GM19395 (cell line): ENCODE measurements around the gene WNT9B.

Source experiments
- ATAC-seq: cut with Tn5 transposase; IDR thresholded peaks from one replicate; pipeline ENCODE4 v1.9.1; 2021; ENCODE audit warnings: mild to moderate bottlenecking, moderate library complexity; ENCODE audit not compliant: unreplicated experiment

WNT9B gene

DNA sequence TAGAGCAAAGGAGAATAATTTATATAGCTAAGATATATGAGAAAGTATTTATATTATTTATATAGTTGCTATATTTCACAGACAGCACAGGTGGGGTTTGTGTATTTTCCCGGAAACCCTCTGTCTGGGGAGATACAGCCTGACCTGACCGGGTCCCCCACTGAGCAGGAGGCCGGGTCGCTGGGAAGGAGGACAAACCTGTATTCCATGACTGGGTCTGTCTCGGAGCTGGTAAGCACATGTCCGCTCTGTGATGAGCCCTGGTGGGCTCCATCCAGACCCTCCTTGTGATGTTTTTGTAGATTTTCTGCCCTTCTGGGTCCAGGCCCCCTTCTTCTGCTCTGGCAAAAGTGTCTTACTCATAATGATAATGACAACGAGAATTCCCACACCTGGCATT, 27.7 kb downstream of the WNT9B start:
- no peak for ATAC-seq

DNA sequence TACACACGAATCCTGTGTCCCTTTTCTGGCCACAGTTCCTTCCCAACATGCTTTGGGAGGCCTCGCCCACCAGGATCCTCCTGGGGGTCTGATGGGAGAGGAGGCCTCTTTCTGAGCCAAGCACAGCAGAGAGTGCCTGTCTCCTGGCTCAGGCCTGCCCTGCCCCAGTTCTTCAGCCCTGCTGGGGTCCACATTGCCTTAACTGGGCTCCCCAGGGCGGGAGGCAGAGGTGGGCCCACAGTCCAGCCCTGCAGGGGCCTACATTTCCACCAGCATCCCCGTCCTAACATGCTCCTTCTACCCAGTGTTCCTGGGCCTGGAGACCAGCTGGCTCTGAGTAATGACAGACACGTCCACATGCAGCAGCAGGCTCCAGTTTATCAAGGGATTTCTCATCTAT, 29.6 kb downstream of the WNT9B start:
- no peak for ATAC-seq

DNA sequence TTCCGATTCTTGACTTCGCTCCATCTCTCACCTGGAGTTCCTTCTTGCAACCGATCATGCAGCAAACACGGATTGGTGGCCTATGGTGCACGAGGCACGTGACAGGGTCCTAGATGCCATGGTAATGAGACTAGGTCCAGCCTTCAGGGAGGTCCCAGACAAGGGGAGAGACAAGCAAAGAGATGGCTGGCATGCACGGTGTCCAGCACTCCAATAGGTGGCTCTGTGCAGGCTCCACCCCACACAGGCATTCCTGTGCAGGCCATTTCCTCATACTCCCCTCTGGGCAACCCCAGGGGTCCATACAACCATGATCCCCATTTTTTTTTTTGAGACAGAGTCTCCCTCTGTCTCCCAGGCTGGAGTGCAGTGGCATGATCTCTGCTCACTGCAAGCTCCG, 31.3 kb downstream of the WNT9B start:
- no peak for ATAC-seq

DNA sequence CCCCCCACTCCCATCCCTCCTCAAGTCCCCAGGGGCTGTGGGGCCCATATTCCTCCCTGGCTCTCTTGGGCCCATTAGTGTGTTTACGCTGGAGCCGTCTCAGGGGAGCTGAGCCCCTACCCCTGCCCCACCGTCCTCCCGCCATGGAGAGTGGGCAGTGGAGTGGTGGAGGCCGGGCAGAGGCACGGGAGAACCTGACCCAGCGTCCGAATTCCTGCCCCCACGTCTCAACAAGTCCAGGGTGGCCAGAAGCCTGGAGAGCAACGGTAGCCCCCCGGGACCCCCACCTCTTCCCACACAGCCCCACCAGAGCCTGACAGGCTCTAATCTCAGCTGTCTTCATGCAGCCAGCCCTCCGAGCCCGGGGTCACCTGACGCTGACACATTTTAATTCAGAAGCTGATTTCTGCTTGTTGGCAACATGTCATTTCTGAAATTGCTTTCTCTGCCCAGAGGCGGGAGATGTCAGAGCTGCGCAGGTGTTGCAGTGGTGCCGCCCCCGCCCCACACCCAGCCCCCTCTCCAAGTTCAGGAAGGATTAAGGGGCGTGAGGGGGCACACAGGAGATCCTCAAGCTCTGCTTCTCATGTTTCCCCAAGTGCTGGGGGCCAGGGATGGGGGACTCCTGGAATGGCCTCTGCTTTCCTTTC, 32.6 kb downstream of the WNT9B start:
- ATAC-seq = no peak

DNA sequence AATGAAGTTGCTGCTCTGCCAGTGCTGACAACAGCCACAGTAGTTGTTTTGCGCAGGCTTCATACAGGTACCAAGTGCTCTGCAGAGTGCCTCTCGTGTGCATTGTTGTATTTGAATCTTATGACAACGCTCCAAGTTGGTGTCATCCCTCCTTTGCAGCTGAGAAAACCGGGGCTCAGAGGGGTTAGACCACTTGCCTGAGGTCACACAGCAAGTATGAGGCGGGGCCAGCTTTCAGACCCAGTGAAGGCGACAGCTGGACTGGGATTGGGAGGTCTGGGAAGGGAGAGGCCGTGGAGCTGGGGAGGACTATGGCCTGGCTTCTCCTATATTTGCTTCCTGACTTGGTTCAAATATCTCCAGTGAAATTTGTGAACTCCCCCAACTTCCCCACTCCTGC, 33.2 kb downstream of the WNT9B start:
- ATAC-seq = no peak

DNA sequence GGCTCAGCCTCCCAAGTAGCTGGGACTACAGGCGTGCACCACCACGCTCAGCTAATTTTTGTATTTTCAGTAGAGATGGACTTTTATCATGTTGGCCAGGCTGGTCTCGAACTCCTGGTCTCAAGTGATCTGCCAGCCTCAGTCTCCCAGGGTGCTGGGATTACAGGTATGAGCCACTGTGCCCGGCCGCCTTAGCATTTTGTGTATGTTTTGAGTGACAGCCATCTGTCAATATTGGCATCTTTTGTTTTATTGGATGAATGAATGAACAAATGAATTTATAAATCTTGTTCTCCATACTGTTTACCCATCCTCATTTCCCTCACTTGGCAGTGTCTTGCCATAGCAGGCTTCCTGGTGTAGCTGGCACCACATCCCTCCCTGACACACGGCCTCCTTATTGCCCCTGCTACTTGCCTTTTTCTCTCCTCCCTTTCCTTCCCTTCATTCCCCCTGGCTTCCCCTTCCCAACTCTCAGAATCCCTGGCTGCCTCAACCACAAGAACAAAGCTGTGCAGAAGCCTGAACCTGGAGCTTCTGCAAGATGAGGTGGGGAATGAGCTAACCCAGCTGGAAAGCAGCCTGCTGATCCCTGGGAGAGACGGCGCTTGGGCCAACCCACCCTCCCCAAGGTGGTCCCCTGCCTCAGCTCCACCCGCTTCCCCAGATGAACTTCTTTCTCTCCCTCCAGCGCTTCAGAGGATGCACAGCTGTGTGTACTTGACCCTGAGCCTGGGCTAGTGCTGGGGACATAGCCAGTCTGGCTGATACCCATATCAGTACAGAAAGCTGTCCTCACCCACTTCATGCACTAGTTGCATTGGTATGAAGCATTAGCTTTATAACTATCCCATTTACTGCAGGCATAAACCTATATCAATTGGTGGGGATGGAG, 34.3 kb downstream of the WNT9B start:
- ATAC-seq = no peak

DNA sequence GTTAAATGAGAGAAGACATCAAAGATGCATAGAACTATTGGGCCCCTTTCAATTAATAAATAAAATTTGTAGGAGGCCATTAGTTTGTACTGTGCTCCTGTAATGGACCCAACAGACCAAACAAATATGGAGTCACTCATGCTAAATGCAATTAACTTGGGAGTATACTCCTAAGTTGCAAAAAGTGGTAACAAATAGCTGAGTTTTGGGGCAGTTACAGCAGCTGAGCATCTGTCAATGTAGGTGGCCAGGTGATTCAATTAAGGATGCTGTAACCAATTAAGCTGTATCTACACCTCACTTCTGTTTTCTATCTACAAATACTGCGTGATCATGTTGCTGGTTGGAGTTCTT, 34.9 kb downstream of the WNT9B start:
- no peak for ATAC-seq

DNA sequence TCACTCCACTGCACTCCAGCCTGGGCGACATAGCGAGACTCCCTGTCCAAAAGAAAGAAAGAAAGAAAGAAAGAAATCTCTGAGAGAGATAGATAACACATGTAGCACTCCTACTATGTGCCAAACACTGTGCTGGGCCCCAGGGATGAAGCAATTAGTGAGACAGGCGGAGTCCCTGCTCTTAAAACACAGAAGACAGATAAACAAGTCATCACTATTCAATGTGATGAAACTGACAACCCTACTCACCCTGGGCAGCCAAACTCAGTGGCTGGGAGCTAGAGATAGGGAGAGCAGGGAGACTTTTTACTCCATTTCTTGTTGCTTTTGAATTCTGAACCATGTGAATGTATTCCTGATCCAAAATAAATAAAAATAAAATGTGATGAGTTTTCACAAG, 36.3 kb downstream of the WNT9B start:
- ATAC-seq = no peak

DNA sequence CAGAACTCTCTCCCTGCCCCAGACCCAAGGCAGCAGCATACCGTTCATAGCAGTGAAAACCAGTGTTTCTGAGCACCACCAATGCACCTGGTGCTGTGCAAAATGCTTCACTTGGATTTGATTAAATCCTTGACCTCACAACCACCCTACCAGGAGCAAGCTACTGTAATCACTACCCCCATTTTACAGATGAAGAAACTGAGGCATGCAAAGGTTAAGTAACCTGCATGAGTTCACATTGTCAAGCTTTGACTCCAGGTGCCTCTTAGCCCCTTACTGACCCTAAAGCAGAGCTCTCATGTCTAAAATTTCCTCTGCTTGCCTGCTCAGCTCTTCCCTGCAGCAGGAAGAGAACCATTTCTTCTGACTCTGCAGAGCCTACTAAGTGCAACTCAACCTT, 37.3 kb downstream of the WNT9B start:
- ATAC-seq = no peak

DNA sequence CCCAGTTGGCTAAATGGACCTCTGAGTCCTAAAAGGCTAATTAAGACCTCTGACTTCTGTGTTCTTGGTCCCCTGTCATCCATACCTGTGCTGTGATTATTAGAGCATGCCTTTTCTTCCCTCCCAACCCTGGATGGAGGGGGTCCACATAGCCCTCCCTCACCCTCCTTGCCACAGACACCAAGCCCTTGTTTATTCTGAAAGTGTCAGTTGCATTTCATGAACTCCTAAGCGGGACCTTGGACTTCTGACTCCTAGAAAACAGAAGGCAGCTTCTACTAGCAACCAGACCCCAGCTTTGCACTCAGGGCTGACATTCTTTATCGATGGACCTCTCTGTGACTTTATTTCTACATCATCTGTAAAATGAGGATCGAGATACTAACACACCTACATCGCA, 38.1 kb downstream of the WNT9B start:
- no peak for ATAC-seq

DNA sequence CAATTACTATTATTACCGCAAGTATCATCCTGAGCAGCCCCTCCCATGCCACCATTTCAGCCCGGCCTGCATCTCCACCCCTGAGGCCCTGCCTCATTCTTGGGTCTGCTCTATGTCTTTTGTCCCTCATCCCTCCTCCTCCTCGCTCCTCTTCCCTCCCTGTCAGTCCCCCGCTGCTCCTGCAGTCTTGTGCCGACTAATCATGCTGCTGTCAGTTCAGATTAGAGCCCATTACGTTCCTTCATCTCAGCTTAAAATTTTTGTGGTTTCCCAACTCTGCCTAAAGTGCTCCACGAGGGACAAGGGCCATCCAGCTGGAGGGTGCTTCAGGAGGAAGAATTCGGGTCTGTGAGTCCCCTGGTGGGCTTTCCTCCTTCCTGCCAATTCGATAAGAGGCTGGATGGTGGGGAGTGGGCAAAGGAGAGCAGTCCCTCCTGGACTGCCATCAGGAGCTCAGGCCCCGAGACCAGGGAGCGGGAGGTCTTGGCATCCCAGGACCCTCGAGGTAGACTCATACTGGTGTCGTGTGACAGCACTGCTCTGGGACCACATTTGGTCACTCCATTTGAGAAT, 38.7 kb downstream of the WNT9B start:
- no peak for ATAC-seq

DNA sequence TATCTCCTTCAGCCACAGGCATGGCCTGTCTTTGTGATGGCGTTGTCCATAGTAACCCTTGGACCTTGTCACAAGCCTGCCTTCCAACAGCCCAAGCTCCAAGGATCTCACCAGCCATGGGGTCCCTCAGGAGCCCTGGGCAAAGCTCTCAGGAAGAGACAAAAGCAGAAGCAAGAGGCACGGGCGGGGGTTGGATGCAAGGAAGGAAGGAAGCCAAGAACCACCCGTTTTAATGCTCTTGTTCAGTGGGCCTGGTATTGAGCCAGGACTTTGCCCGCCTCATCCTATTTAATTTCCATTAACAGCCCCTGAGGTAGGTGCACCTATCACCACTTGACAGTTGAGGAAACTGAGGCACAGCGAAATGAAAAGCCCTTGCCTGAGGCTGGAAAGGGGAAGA, 39.3 kb downstream of the WNT9B start:
- no peak for ATAC-seq

DNA sequence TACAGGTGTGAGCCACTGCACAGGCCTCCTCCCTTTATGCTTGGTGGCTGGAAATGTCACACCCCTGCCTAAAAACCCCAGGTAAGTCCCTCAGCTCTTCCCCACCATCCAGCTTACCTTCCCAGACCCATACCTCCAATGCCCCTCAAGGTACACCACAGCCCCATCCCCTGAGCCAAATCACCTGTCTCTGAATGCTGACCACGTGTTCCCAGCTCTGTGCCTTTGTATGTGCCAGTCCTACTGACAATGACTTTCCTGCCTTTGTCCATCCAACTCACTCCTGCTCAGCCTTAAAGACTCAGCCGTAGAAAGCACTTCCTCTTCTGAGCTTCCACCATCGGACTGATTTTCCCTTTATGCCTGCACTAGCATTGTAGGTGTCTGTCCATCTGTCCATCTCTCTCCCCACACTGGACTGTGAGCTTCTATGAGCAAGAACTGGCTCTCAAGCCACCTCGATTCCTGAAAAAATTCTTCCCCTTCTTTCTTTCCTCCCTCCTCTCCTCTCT, 40.9 kb downstream of the WNT9B start:
- no peak for ATAC-seq

DNA sequence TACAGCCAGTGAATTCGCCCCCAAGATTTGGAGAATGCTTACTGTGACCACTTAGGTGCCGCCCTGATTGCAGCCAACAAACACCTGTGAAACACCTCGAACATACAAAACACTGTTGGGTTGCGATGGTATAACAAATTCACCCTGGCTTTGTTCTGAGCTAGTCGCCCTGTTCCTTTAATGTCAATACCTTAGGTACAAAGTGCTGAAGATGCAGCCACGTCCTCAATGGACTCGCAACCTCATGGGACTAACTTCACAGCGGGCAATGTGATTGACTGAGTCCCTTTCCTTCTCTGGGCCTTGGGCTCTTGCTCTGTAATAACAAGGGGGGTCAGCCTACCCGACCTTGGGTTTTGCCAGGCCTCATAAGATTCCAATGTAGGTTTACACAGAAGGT, 42.6 kb downstream of the WNT9B start:
- ATAC-seq = no peak

DNA sequence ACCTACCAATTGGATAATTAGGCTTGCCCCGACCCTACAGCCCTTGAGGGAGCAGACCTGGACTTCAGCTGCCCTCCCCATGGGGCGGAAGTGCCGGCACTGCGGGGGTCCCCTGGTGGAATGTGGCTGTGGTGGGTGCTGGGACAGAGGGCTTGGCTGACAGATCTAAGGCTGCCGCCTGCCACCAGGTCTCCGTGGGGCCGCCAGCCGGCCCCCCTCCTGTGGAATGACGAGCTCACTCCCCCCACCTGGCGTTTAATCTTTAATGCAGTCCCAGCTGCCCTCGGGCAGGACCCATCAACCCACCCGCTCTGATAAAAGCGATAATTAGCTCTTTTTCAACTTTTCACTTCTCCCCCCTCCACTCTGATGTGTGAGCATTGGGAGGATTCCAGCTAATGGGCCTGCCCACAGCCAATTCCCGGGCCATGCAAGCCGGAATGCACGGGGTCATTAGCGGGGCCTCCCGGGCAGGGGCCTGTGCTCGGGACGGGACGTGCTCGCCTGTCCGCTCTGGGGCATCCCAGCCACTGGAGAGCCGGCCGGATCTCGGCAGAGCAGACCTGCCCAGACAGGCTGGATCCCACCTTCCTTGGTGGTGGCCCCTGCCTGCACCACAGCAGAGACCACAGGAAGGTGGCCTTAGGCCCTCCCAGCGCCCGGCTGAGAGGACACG, 43.2 kb downstream of the WNT9B start:
- ATAC-seq = no peak

DNA sequence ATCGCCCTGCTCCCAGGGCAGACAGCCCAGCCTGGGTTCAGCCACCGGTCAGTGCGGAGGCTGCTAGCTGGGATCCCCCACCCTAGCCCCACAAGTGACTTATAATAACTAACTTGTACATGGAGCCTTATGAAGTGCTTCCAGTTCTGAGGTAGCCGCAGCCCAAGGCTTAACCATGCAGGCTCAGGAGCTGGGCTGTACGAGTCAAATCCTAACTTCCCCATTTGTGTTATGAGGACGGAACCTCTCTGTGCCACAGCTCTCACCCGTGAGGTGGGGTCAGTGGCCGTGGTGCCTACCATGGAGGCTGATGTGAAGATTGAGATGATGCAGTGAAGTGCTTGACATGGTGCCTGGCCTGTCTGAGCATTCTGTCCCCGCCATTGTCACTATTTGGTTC, 43.8 kb downstream of the WNT9B start:
- no peak for ATAC-seq

DNA sequence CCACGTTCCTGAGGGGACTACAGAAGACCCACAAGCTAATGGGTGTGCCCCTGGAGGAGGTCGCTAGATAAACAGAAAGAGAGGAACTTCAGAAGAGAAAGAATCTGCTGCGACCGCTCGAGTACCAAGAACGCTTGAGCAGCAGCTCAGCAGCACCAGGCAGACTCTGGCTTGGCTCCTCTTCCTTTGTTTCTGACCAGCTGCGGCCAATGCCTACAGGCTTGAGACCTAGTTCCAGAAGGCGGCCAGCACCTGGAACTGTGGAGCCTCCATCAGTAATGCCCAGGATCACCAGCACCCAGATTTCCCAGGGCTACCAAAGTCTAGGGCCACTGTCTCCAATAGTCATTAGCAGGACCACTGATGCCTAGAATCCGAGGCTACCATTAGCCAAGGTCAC, 45.6 kb downstream of the WNT9B start:
- ATAC-seq = no peak

DNA sequence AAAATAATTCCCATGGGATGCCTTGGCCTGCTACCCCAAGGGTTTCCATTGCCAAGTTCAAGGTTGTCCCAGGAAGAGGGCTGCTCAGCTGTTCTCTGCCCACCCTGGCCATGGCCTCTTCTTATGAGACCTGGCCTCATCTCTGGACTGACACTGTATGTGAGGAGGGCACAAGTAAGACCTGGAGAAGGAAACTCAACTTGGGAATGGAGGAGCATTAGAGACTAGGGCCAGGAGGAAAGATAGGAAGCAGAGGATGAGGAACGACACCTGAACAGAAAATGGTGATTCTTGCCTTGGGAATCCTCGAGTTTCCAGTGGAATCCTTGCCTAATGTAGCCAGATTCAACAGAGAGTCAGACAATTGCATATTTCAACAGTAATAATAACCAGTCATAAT, 47.0 kb downstream of the WNT9B start:
- no peak for ATAC-seq

DNA sequence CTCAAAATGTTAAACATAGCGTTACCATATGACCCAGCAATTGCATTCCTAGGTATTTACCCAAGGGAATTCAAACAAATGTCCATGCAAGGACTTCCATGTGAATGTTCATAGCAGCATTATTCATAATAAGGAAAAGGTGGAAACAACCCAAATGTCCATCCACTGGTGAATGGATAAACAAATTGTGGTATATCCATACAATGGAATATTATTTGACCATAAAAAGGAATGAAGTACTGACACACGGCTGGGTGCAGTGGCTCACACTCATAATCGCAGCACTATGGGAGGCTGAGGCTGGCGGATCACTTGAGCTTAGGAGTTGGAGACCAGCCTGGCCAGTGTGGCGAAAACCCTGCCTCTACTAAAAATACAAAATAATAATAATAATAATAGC, 47.5 kb downstream of the WNT9B start:
- no peak for ATAC-seq

DNA sequence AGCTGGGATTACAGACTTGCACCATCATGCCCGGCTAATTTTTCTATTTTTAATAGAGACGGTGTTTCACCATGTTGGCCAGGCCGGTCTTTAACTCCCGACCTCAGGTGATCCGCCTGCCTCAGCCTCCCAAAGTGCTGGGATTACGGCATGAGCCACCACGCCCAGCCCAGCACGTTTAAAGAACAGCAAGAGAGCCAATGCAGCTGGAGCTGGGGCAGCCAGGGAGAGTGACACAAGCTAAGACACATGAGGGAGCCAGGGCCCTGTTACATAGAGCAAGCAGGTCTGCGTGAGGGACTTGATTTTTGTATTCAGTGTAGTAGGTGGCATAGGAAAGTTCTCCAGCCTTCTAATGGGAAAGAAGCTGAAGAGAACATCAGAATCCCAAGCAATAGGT, 49.9 kb downstream of the WNT9B start:
- ATAC-seq = no peak
